Activated CD4-positive, alpha-beta T cell treated with anti-CD3 and anti-CD28 coated beads for 48 hours (primary cell): ENCODE results near the gene AS3MT.
"Not testable (repeated sequence)": the region's sequence is repeated elsewhere in the genome, so short reads cannot be mapped to it uniquely, and the experiment has no call there.

ENCODE experiments used
- DNase-seq: peaks from one replicate; pipeline ENCODE4 v3.0.0-alpha.2; 2020

The AS3MT gene

DNA sequence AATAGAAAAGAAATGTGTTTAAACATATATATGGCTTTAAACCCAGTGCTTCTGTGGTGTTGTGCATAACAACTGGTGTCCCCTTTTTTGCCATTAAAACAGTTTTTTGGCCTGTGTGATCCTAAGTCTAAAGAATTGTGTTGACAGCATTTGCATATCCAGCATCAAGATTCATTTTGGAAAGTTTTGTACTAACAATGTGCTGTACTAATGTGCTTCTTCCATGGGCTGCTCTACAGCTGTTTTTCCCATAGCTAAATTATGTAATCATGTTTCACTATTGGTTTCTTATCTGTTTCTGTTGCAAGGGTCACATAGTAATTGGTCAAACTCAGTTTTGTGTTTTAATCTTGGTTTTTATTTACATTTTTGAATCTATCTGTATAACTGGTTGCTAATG is 54.3 kb downstream of the AS3MT start:
- no peak for DNase-seq

- DNase-seq = no peak
Observed at GRCh38 chr10:102926842-102927241, 57.6 kb downstream of the AS3MT start.

- no peak for DNase-seq
Observed at GRCh38 chr10:102927311-102928010, 58.2 kb downstream of the AS3MT start.

- DNase-seq = not testable (repeated sequence)
Observed at GRCh38 chr10:102928442-102928841, 59.2 kb downstream of the AS3MT start.

GRCh38 chr10:102930720-102931119 is 61.5 kb downstream of the AS3MT start:
- DNase-seq = no peak

GRCh38 chr10:102931643-102932042 is 62.4 kb downstream of the AS3MT start:
- DNase-seq = no peak

- DNase-seq = peak; percentile 13
Observed at GRCh38 chr10:102935505-102935904, 66.2 kb downstream of the AS3MT start.

DNA sequence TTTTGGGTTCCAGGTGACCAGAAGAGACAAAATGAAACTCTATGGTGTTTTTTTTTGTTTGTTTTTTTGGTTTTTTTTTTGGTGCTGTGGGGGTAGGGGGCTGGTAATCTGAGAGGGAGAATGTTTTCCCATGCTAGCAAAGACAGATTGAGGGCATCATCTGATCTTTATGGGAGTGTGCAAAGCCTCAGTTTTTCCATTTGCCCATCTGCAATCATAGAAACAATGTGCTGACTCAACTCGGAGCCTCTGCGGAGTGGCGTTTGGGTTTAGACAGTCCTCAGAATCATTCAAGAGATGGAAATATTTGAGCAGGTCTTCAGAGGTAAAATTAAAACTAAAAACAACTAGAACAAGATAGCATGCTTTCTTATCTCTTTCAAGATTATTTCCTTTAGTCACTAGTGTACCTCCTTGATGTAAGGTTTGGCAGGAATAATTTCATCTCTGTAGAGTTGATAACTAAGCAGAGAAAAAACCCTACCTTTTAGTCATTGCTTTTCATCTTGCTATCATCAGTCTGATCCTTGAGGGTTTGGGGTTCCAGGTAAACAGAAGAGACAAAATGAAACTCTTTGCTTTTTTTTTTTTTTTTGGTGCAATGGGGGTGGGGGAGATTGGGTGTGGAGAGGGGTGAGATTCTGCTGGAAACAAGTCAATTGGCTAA is 66.8 kb downstream of the AS3MT start:
- DNase-seq = peak; percentile 57

GRCh38 chr10:102941401-102941800 is 72.1 kb downstream of the AS3MT start:
- no peak for DNase-seq

DNA sequence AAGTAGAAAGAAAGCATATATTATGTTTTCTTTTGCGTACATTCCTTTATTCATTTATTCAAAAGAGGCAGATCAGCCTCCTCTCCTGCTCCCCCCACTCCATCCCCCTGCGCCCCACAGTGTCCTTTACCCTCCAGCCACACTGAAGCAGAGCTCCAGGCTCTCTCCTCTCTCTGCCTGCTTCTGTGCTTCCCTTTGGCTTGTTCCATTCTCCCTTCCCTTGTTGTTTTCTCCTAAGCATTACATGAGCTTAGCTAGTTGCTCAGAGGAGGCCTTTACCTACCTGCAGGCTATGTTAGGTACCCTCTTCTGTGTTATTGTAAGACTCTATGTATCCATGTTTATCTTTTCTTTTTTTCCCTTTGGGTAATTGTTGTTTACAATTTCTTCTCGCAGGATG is 76.2 kb downstream of the AS3MT start:
- DNase-seq = no peak

DNA sequence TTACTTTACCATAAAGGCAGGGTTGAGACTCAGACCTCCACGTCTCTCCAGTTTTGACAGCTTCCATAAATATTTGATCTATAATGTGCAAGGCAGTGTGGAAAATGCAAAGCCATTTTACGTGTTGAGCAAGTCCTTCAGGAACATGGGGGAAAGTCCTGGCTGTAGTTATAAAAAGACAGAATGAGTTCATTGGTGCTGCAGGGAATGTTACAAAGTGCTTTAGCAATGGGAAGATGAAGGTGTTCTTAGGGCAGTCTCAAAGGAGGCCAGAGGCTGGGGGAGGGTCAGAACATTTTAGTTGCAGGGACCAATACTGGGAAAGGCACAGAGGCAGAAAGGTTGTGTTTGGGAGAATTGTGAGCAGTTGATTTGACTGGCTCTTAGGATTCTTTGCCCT is 76.7 kb downstream of the AS3MT start:
- no peak for DNase-seq

- no peak for DNase-seq
Observed at GRCh38 chr10:102946992-102947391, 77.7 kb downstream of the AS3MT start.

- no peak for DNase-seq
Observed at GRCh38 chr10:102948176-102948575, 78.9 kb downstream of the AS3MT start.

GRCh38 chr10:102948786-102949185 is 79.5 kb downstream of the AS3MT start:
- DNase-seq = no peak

- DNase-seq = no peak
Observed at GRCh38 chr10:102949916-102950315, 80.6 kb downstream of the AS3MT start.

DNA sequence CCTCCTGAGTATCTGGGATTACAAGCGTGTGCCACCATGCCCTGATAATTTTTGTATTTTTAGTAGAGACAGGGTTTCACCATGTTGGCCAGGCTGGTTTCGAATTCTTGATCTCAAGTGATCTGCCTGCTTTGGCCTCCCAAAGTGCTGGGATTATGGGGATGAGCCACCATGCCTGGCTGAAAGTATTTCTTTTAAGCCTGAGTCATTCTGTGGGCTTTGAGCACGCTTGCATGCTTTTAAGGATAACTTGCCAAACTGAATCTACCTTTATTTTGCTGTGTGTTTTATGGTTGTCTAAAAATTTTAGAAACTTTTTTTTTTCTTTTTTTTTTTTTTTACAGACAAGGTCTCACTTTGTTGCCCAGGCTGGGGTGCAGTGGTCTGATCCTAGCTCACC is 82.0 kb downstream of the AS3MT start:
- no peak for DNase-seq
